ENCODE results near the gene LPP.

LPP gene

DNA sequence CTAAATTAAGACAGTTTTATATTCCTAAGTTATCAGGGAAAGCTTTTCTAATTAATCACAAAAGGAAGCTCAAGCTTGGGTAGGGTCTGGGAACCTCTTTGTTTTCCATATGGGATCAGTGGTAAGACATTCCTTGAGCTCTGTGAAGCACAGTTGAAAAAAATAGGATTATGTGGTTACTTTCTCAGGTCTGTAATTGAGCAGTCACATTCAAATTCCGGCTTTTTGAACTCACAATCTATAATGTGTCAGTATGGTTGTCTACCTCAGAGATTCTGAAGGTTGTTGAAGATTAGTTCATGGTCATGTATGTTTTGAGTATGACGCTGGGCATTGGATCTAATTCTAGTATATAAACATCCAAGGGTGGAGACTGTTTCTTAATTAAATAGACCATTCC, 364.5 kb downstream of the LPP start:
- TF ChIP-seq REST (IDR thresholded peaks at IDR 0.05; ENCODE audit: insufficient read depth in 1 of 2, low read depth in 2 of 2, low read length in 2 of 2) (no peak), SIN3A (IDR thresholded peaks at IDR 0.05; ENCODE audit: borderline replicate concordance, insufficient read depth, low read length) (no peak), FOXP2 (optimal IDR thresholded peaks at IDR 0.05; ENCODE audit: borderline replicate concordance, extremely low read depth, extremely low read length, insufficient read depth) (no peak), TAF1 (IDR thresholded peaks at IDR 0.05; ENCODE audit: borderline replicate concordance, insufficient read depth, low read length) (no peak), POLR2AphosphoS5 (IDR thresholded peaks at IDR 0.05; ENCODE audit: low read depth, low read length) (no peak)

- TF ChIP-seq POLR2AphosphoS5 (IDR thresholded peaks at IDR 0.05; ENCODE audit: low read depth, low read length) (no peak), REST (IDR thresholded peaks at IDR 0.05; ENCODE audit: insufficient read depth in 1 of 2, low read depth in 2 of 2, low read length in 2 of 2) (no peak), FOXP2 (optimal IDR thresholded peaks at IDR 0.05; ENCODE audit: borderline replicate concordance, extremely low read depth, extremely low read length, insufficient read depth) (no peak), SIN3A (IDR thresholded peaks at IDR 0.05; ENCODE audit: borderline replicate concordance, insufficient read depth, low read length) (no peak), TAF1 (IDR thresholded peaks at IDR 0.05; ENCODE audit: borderline replicate concordance, insufficient read depth, low read length) (no peak)
Measured at GRCh38 chr3:188518835-188519452, 365.0 kb downstream of the LPP start.

DNA sequence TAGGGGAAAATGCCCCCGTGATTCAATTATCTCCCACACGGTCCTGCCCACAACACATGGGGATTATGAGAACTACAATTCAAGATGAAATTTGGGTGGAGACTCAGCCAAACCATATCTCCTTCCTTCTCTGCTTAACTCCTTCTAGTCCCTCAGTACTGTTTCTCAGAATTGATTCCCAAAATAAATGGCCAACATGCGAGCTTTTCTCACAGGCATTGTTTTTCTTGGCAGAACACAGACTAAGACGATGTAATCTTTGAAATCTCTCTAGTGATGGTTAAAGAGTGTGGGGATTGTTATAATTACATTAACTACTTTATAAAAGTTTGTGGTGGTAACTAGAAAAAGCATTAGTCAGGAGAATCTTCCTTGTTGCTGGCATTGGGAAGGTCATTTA, 366.5 kb downstream of the LPP start:
- TF ChIP-seq POLR2AphosphoS5 (IDR thresholded peaks at IDR 0.05; ENCODE audit: low read depth, low read length) (no peak), SIN3A (IDR thresholded peaks at IDR 0.05; ENCODE audit: borderline replicate concordance, insufficient read depth, low read length) (no peak), TAF1 (IDR thresholded peaks at IDR 0.05; ENCODE audit: borderline replicate concordance, insufficient read depth, low read length) (no peak), FOXP2 (optimal IDR thresholded peaks at IDR 0.05; ENCODE audit: borderline replicate concordance, extremely low read depth, extremely low read length, insufficient read depth) (no peak), REST (IDR thresholded peaks at IDR 0.05; ENCODE audit: insufficient read depth in 1 of 2, low read depth in 2 of 2, low read length in 2 of 2) (no peak)

DNA sequence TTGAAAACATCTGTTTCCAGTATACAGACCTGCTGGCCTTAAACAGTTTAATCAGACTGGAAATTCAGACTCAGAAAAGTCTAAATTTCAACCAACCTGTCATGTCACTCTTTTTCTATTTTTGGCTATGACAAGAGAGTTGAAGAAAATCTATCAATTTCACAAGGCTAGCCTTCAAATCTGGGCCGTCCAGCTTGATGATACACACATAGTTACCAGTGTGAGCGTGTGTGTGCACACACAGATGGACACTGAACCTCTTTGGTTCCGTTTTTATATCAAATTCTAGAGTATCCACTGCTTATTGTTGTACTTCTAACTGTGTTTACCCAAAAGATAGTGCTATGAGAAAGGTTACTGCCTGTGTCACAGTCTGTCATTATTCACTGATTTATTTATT, 368.2 kb downstream of the LPP start:
- TF ChIP-seq POLR2AphosphoS5 (IDR thresholded peaks at IDR 0.05; ENCODE audit: low read depth, low read length) (no peak), FOXP2 (optimal IDR thresholded peaks at IDR 0.05; ENCODE audit: borderline replicate concordance, extremely low read depth, extremely low read length, insufficient read depth) (no peak), SIN3A (IDR thresholded peaks at IDR 0.05; ENCODE audit: borderline replicate concordance, insufficient read depth, low read length) (no peak), TAF1 (IDR thresholded peaks at IDR 0.05; ENCODE audit: borderline replicate concordance, insufficient read depth, low read length) (no peak), REST (IDR thresholded peaks at IDR 0.05; ENCODE audit: insufficient read depth in 1 of 2, low read depth in 2 of 2, low read length in 2 of 2) (no peak)
